ENCODE measurements around the gene CIBAR2. TPM values are rescaled to one million over a fixed set of nuclear protein-coding genes. Genes with fewer than 3 reads are reported as not detected.

Gene CIBAR2
- total RNA-seq, 1 experiment from 2014 or later: not detected

DNA sequence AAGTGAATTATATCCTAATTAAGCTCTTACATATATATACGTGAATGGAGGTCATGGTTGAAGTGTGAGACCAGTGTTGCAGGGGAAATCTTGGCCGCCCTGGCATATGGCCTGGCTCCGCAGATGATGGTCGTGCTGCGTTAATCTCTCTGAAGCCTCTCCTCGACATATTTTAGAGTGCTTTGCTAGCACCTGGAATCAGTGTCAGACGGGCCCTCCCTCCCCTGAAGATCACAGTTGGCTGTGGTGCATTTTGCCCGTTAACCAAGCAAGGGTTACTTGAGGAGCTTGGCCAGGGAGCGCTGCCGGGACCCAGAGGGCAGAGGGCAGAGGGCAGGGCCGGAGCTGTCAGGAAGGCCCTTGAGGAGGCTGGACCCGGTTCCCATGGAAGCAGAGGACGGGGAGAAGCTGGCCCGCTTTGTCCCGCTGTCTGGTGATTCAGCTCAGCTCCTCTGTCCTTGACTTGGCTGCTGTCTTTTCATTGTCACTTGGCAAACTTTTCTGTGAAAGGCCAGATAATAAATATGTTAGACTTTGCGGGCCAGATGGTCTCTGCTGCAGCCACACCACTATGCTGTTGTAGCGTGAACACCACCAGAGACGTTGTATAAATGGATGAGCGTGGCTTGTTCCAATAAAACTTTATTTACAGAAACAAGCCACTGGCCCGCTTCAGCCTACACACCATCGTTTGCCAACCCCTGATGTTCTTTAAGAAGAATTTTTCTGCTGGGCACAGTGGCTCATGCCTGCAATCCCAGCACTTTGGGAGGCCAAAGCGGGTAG lies 32.3 kb downstream of the CIBAR2 start:
- Histone ChIP-seq H3K23ac (ENCODE audit: insufficient read length, low read depth, low read length) (no peak overlapping the region), H3K79me1 (ENCODE audit: insufficient read depth, low read depth, low read length, poor library complexity, severe bottlenecking) (no peaks in the 10 kb centered on the region), H4K5ac (ENCODE audit: insufficient read length, low read depth, low read length) (no peak overlapping the region), H3K14ac (ENCODE audit: insufficient read depth, low read length) (no peak overlapping the region), H3K79me2 (ENCODE audit: insufficient read depth, low read length) (no peaks in the 10 kb centered on the region), H4K8ac (replicated peaks; ENCODE audit: insufficient read length, low read depth, low read length) (no peak overlapping the region), H3K4me1 (ENCODE audit: insufficient read depth, low read length) (no peaks in the 10 kb centered on the region; the same call in 1 of the 2 replicates), H3K18ac (ENCODE audit: insufficient read length, low read depth, low read length) (no peak overlapping the region), H3K27me3 (ENCODE audit: insufficient read depth, low read length) (peaks cover 15% of the 10 kb centered on the region; the same call in 1 of the 2 replicates), H3K4me2 (ENCODE audit: insufficient read depth, insufficient read length, low read length) (no peak overlapping the region), H2BK120ac (ENCODE audit: low read depth, low read length, poor library complexity, severe bottlenecking) (no peak overlapping the region), H3K23me2 (ENCODE audit: insufficient read length, low read depth, low read length, poor library complexity, severe bottlenecking) (peaks cover 8% of the 10 kb centered on the region), H2BK12ac (ENCODE audit: insufficient read length, low read depth, low read length) (no peak overlapping the region), H2AFZ (ENCODE audit: low read length) (no peak overlapping the region), H3K9ac (ENCODE audit: extremely low read depth, insufficient read length, low read length) (no peak overlapping the region), H2BK15ac (ENCODE audit: low read depth, low read length) (no peak overlapping the region), H3K4ac (ENCODE audit: low read depth, low read length) (no peak overlapping the region), H2BK20ac (ENCODE audit: low read depth, low read length, poor library complexity, severe bottlenecking) (no peak overlapping the region), H4K20me1 (ENCODE audit: control insufficient read depth, insufficient read depth, insufficient read length) (no peaks in the 10 kb centered on the region), H4K91ac (ENCODE audit: insufficient read length, low read depth, low read length) (no peak overlapping the region), H3K56ac (ENCODE audit: insufficient read length, low read depth, low read length) (no peak overlapping the region), H2BK5ac (ENCODE audit: insufficient read length, low read length) (no peak overlapping the region), H3K9me3 (ENCODE audit: control insufficient read depth, low read depth, low read length) (no peaks in the 10 kb centered on the region), H3K27ac (ENCODE audit: insufficient read length, low read depth, low read length) (no peak overlapping the region), H2AK5ac (ENCODE audit: insufficient read length, low read length) (no peak overlapping the region), H3T11ph (ENCODE audit: low read length) (no peak overlapping the region)
- Mint-ChIP-seq H3K4me3 (no peak overlapping the region), H3K9me3 (no peaks in the 10 kb centered on the region; a peak in 1 of 5 replicates), H3K27me3 (ENCODE audit: low read depth) (peaks cover 96% of the 10 kb centered on the region), H3K27ac (no peak overlapping the region), H3K36me3 (ENCODE audit: insufficient read depth in 1 of 3, low read depth in 3 of 3) (peaks cover 1 to 18% (median 10%) of the 10 kb centered on the region in 3 experiments; a peak in 5 of 7 replicates), H3K4me1 (peaks cover 43 to 59% of the 10 kb centered on the region in 2 experiments)
- TF ChIP-seq, protein P1, sequence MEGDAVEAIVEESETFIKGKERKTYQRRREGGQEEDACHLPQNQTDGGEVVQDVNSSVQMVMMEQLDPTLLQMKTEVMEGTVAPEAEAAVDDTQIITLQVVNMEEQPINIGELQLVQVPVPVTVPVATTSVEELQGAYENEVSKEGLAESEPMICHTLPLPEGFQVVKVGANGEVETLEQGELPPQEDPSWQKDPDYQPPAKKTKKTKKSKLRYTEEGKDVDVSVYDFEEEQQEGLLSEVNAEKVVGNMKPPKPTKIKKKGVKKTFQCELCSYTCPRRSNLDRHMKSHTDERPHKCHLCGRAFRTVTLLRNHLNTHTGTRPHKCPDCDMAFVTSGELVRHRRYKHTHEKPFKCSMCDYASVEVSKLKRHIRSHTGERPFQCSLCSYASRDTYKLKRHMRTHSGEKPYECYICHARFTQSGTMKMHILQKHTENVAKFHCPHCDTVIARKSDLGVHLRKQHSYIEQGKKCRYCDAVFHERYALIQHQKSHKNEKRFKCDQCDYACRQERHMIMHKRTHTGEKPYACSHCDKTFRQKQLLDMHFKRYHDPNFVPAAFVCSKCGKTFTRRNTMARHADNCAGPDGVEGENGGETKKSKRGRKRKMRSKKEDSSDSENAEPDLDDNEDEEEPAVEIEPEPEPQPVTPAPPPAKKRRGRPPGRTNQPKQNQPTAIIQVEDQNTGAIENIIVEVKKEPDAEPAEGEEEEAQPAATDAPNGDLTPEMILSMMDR (conservative IDR thresholded peaks at IDR 0.05): no peak
- no CpG with 5 or more reads among the region's 22 CpGs for WGBS (ENCODE audit: extremely low coverage, insufficient read length, low lambda C conversion rate)
- no peak for DNase-seq

All from H9 (cell line).